ENCODE results near the gene C11orf52.

DNA sequence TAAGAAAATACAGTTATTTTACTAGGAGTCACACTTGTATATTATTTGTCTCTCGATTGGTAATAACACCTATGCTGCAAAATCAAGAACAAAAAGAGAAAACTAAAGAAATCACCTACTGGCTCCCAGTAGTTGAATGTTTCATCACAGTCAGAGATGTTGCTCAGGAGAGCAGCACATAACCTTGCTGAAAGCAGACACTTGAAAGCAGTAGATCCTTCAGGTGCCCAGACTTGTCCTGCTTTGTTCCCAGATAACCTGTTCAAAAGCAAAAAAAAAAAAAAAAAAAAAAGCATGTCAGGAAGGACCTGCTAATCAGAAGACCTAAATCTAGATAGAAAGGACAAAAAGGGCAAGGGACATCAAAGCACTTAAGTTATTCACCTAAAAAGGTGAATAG lies 48.6 kb upstream of the C11orf52 start:
- TF ChIP-seq, protein P1, sequence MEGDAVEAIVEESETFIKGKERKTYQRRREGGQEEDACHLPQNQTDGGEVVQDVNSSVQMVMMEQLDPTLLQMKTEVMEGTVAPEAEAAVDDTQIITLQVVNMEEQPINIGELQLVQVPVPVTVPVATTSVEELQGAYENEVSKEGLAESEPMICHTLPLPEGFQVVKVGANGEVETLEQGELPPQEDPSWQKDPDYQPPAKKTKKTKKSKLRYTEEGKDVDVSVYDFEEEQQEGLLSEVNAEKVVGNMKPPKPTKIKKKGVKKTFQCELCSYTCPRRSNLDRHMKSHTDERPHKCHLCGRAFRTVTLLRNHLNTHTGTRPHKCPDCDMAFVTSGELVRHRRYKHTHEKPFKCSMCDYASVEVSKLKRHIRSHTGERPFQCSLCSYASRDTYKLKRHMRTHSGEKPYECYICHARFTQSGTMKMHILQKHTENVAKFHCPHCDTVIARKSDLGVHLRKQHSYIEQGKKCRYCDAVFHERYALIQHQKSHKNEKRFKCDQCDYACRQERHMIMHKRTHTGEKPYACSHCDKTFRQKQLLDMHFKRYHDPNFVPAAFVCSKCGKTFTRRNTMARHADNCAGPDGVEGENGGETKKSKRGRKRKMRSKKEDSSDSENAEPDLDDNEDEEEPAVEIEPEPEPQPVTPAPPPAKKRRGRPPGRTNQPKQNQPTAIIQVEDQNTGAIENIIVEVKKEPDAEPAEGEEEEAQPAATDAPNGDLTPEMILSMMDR (conservative IDR thresholded peaks at IDR 0.05; ENCODE audit: low read depth, low read length): no peak
- TF ChIP-seq BHLHE40 (IDR thresholded peaks at IDR 0.05; ENCODE audit: low read depth, low read length): no peak
- TF ChIP-seq, protein P2, sequence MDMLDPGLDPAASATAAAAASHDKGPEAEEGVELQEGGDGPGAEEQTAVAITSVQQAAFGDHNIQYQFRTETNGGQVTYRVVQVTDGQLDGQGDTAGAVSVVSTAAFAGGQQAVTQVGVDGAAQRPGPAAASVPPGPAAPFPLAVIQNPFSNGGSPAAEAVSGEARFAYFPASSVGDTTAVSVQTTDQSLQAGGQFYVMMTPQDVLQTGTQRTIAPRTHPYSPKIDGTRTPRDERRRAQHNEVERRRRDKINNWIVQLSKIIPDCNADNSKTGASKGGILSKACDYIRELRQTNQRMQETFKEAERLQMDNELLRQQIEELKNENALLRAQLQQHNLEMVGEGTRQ (IDR thresholded peaks at IDR 0.05; ENCODE audit: low read depth, low read length): no peak
- no peak for TF ChIP-seq MXI1 (IDR thresholded peaks at IDR 0.05; ENCODE audit: borderline replicate concordance, low read depth, low read length)
- TF ChIP-seq POLR2A (IDR thresholded peaks at IDR 0.05; ENCODE audit: low read depth, low read length): no peak
